Activated T-cell treated with anti-CD3 and anti-CD28 coated beads, Interleukin-2, amount 50 U/mL, for 48 hours (primary cell): ENCODE measurements around the gene STK11.

Source experiments
- DNase-seq, 2 experiments: peaks; one replicate each; pipeline ENCODE4 v3.0.0-alpha.2; 2020

The STK11 gene

GRCh38 chr19:1263188-1263587, 57.6 kb downstream of the STK11 start:
- no peak for DNase-seq

- DNase-seq: no peak
Observed at GRCh38 chr19:1264801-1265614, 59.4 kb downstream of the STK11 start.

GRCh38 chr19:1265615-1266128, 60.1 kb downstream of the STK11 start:
- peak; percentile 67 to 73 for DNase-seq

- peak; percentile 89 to 92 for DNase-seq
Observed at GRCh38 chr19:1266129-1266915, 60.7 kb downstream of the STK11 start.

GRCh38 chr19:1266916-1267476, 61.4 kb downstream of the STK11 start:
- DNase-seq: peak; percentile 84 to 87

GRCh38 chr19:1267477-1268225, 62.1 kb downstream of the STK11 start:
- no peak for DNase-seq

- DNase-seq: no peak
Observed at GRCh38 chr19:1268226-1269064, 62.9 kb downstream of the STK11 start.

- peak; percentile 99 to 100 for DNase-seq
Observed at GRCh38 chr19:1269065-1269477, 63.5 kb downstream of the STK11 start, which contains the start of gene CIRBP. TSS of gene CIRBP (plus strand) at chr19:1269332. CDS start at chr19:1270934, 1,602 bp downstream.

- peak; percentile 88 to 91 for DNase-seq
Observed at GRCh38 chr19:1269478-1270212, 64.1 kb downstream of the STK11 start.

- peak; percentile 57 to 58 for DNase-seq
Observed at GRCh38 chr19:1270213-1270853, 64.8 kb downstream of the STK11 start.

GRCh38 chr19:1270854-1271527, 65.4 kb downstream of the STK11 start:
- no peak for DNase-seq

- no peak for DNase-seq
Observed at GRCh38 chr19:1271528-1272422, 66.2 kb downstream of the STK11 start.

- DNase-seq: no peak
Observed at GRCh38 chr19:1272423-1273262, 67.1 kb downstream of the STK11 start.

- no peak for DNase-seq
Observed at GRCh38 chr19:1273263-1274041, 67.9 kb downstream of the STK11 start.

- DNase-seq: no peak
Observed at GRCh38 chr19:1274081-1274851, 68.7 kb downstream of the STK11 start.

GRCh38 chr19:1274852-1275259, 69.3 kb downstream of the STK11 start:
- no peak for DNase-seq
